IMR-90 (cell line): Measurements from ENCODE around the gene CES2. TPM values are rescaled to one million over a fixed set of nuclear protein-coding genes. Genes with fewer than 3 reads are reported as not detected.
A peak's percentile ranks its signal among the peaks of the same experiment; 100 is the strongest.
"Not testable (repeated sequence)": the region's sequence is repeated elsewhere in the genome, so short reads cannot be mapped to it uniquely, and the experiment has no call there.

Source experiments
- ATAC-seq: fragments of 200-7000 bp; cut with Tn5 transposase; 2 replicates; pipeline ENCODE4 v1.9.1; 2020; ENCODE audit warnings: low read depth, mild to moderate bottlenecking, moderate library complexity
- BruUV-seq: library from RNA; stranded (reverse); fragments of 400-500 nt; replicated peaks from 2 replicates; lab custom pipeline; 2021; lab: Mats Ljungman, UMichigan
- CTCF ChIA-PET: fragments of 300-600 bp; formaldehyde crosslinking; extraction: SDS; loops from one replicate; lab custom pipeline; 2021; ENCODE audit warnings: antibody characterized with exemption; lab: Yijun Ruan, JAX
- POLR2A ChIA-PET: fragments of 300-600 bp; sonication (Branson Sonifier 250); formaldehyde crosslinking; loops from one replicate; lab custom pipeline; 2022; ENCODE audit warnings: antibody characterized with exemption; ENCODE audit not compliant: unreplicated experiment; lab: Charles Lee
- DNase-seq: peaks from one replicate; pipeline ENCODE4 v3.0.0; 2013
- H2AFZ ChIP-seq: replicated peaks from 2 replicates; pipeline ENCODE3; 2013; ENCODE audit warnings: low read length, mild to moderate bottlenecking; ENCODE audit not compliant: poor library complexity
- H2AK5ac ChIP-seq: 2 replicates; pipeline ENCODE4 v1.6.1; 2013; ENCODE audit warnings: low read depth, low read length, inconsistent platforms
- H2AK9ac ChIP-seq: replicated peaks from 2 replicates; pipeline ENCODE3; 2013; ENCODE audit warnings: mild to moderate bottlenecking, low read depth, low read length, moderate library complexity; ENCODE audit not compliant: poor library complexity
- H2BK120ac ChIP-seq: 2 replicates; pipeline ENCODE4 v1.6.1; 2013; ENCODE audit warnings: low read depth, low read length, inconsistent platforms
- H2BK15ac ChIP-seq: 3 replicates; pipeline ENCODE4 v1.6.1; 2013; ENCODE audit warnings: low read depth, low read length, inconsistent platforms
- H2BK20ac ChIP-seq: 2 replicates; pipeline ENCODE4 v1.6.1; 2013; ENCODE audit warnings: low read depth, mild to moderate bottlenecking, inconsistent platforms, low read length, moderate library complexity
- H2BK5ac ChIP-seq: 2 replicates; pipeline ENCODE4 v1.6.1; 2013; ENCODE audit warnings: mild to moderate bottlenecking, low read depth, low read length, inconsistent platforms; ENCODE audit not compliant: poor library complexity, severe bottlenecking
- H3K14ac ChIP-seq: replicated peaks from 2 replicates; pipeline ENCODE4 v1.6.1; 2013; ENCODE audit warnings: low read depth, low read length, inconsistent platforms
- H3K18ac ChIP-seq: 2 replicates; pipeline ENCODE4 v1.6.1; 2013; ENCODE audit warnings: low read depth, low read length, control low read depth
- H3K23ac ChIP-seq: 2 replicates; pipeline ENCODE4 v1.6.1; 2013; ENCODE audit warnings: low read depth, low read length, inconsistent platforms
- H3K27ac ChIP-seq: 2 replicates; pipeline ENCODE4 v1.5.1; 2013; ENCODE audit warnings: mild to moderate bottlenecking, control low read depth, low read length; ENCODE audit not compliant: insufficient read depth
- H3K27me3 ChIP-seq: 2 replicates; pipeline ENCODE4 v1.6.1; 2013; ENCODE audit warnings: low read length; ENCODE audit not compliant: control insufficient read depth, insufficient read depth
- H3K36me3 ChIP-seq: 2 replicates; pipeline ENCODE4 v1.6.1; 2013; ENCODE audit warnings: low read length, mixed read lengths; ENCODE audit not compliant: control insufficient read depth, insufficient read depth
- H3K4ac ChIP-seq: 2 replicates; pipeline ENCODE4 v1.6.1; 2013; ENCODE audit warnings: low read depth, low read length, inconsistent platforms
- H3K4me1 ChIP-seq: 2 replicates; pipeline ENCODE4 v1.6.1; 2013; ENCODE audit warnings: low read length, mixed read lengths; ENCODE audit not compliant: control insufficient read depth, insufficient read depth
- H3K4me2 ChIP-seq: 2 replicates; pipeline ENCODE4 v1.6.1; 2013; ENCODE audit warnings: low read depth, mild to moderate bottlenecking, control low read depth, low read length, moderate library complexity
- H3K4me3 ChIP-seq: 2 replicates; pipeline ENCODE4 v1.5.1; 2013; ENCODE audit warnings: low read depth, mild to moderate bottlenecking, control low read depth, low read length, moderate library complexity; ENCODE audit not compliant: insufficient read depth
- H3K56ac ChIP-seq: 2 replicates; pipeline ENCODE4 v1.6.1; 2013; ENCODE audit warnings: low read length, inconsistent platforms; ENCODE audit not compliant: insufficient read depth; ENCODE audit errors: extremely low read depth
- H3K79me1 ChIP-seq, 2 experiments: 2 replicates each; pipeline ENCODE4 v1.6.1; 2013; ENCODE audit warnings: low read length in 2 of 2, inconsistent platforms in 1 of 2, low read depth in 1 of 2
- H3K9ac ChIP-seq: 2 replicates; pipeline ENCODE4 v1.6.1; 2013; ENCODE audit warnings: low read depth, low read length, control low read depth
- H3K9me1 ChIP-seq: 2 replicates; pipeline ENCODE4 v1.6.1; 2013; ENCODE audit warnings: low read length, inconsistent platforms; ENCODE audit not compliant: insufficient read depth
- H3K9me3 ChIP-seq: 2 replicates; pipeline ENCODE4 v1.6.1; 2013; ENCODE audit warnings: low read length; ENCODE audit not compliant: control insufficient read depth, insufficient read depth
- H4K20me1 ChIP-seq: 2 replicates; pipeline ENCODE4 v1.6.1; 2013; ENCODE audit warnings: low read length, inconsistent platforms; ENCODE audit not compliant: insufficient read depth
- H4K5ac ChIP-seq: 2 replicates; pipeline ENCODE4 v1.6.1; 2013; ENCODE audit warnings: mild to moderate bottlenecking, low read depth, low read length, control low read depth
- H4K8ac ChIP-seq, 2 experiments: 2 replicates each; pipeline ENCODE4 v1.6.1; 2013; ENCODE audit warnings: low read depth in 2 of 2, low read length in 2 of 2, control low read depth in 1 of 2, inconsistent platforms in 1 of 2
- H4K91ac ChIP-seq: 2 replicates; pipeline ENCODE4 v1.6.1; 2013; ENCODE audit warnings: low read depth, low read length, inconsistent platforms; ENCODE audit not compliant: insufficient read depth
- MAFK ChIP-seq: IDR thresholded peaks from 2 replicates; pipeline ENCODE4 v1.6.1; 2012; ENCODE audit warnings: low read depth, low read length, improper control_type of control experiment
- MAZ ChIP-seq: IDR thresholded peaks from 2 replicates; pipeline ENCODE4 v1.6.1; 2012; ENCODE audit warnings: low read depth, mild to moderate bottlenecking, low read length, improper control_type of control experiment, moderate library complexity, borderline replicate concordance
- RCOR1 ChIP-seq: IDR thresholded peaks from 2 replicates; pipeline ENCODE4 v1.6.1; 2012; ENCODE audit warnings: mild to moderate bottlenecking, low read length, improper control_type of control experiment; ENCODE audit not compliant: insufficient replicate concordance
- WGBS, 2 experiments: methylation state at CpG; one replicate each; pipeline versions ENCODE4 v1.1.5 to v1.1.7; 2013; ENCODE audit warnings: missing lambda C conversion rate in 2 of 2; ENCODE audit not compliant: insufficient read length in 1 of 2; ENCODE audit errors: extremely low coverage in 2 of 2; 5-methylcytosine and 5-hydroxymethylcytosine counted together
- dilution Hi-C: fragments of 300-500 bp; cut with HindIII; formaldehyde crosslinking; loops from one replicate; pipeline ENCODE4 v1.14.3; 2018; ENCODE audit warnings: low sequenced_read_pairs; ENCODE audit not compliant: unreplicated experiment
- in situ Hi-C: fragments of 300-500 bp; cut with MboI; formaldehyde crosslinking; loops from 3 replicates; pipeline ENCODE4 v1.14.3; 2019; ENCODE audit warnings: low sequenced_read_pairs, inconsistent platforms, mixed read lengths
- intact Hi-C: fragments of 100-400 bp; cut with micrococcal nuclease; formaldehyde crosslinking; loops from 2 replicates; pipeline ENCODE4 v1.10.0; 2022
- polyA plus RNA-seq, 3 experiments: library from polyadenylated mRNA; depleted of rRNA; stranded (reverse); fragments of >200 nt; gene quantifications; 2 replicates each; pipeline ENCODE4 v1.2.3, GENCODE V29; 2012; ENCODE audit warnings: low replicate concordance in 1 of 3
- total RNA-seq: library from RNA; depleted of rRNA; stranded (reverse); fragments of >200 nt; gene quantifications from 2 replicates; pipeline ENCODE4 v1.2.3, GENCODE V29; 2012

CES2 gene
- total and polyA plus RNA-seq, 2 of the 4 experiments (the other 2 are of a cell fraction): 15.1 to 23.2 TPM

- TF ChIP-seq RCOR1: no peak
- TF ChIP-seq MAFK: no peak
Observed at GRCh38 chr16:66934138-66934838, 1.0 kb upstream of the CES2 start, which contains the start of gene CIAO2B (continued).

GRCh38 chr16:66934839-66935313 lies 440 bp upstream of the CES2 start:
- H3K27ac ChIP-seq: peak overlapping the region; percentile 98
- CTCF ChIA-PET, H2BK20ac ChIP-seq, H3K4me1 ChIP-seq, ATAC-seq, DNase-seq, dilution Hi-C loops, H3K9me3 ChIP-seq, H3K27me3 ChIP-seq, POLR2A ChIA-PET: not testable (repeated sequence)
- in situ Hi-C loops (loop anchor here (5.0 kb wide), 1 partner anchor 38 kb away; no protein-coding TSS in a partner anchor), intact Hi-C loops (loop anchor here (2.0 kb wide), 1 partner anchor 40 kb away; no protein-coding TSS in a partner anchor)
- H2AK5ac ChIP-seq: peak overlapping the region; percentile 98
- peak overlapping the region; percentile 100 for H3K14ac ChIP-seq
- peaks cover 25 to 80% of the 10 kb centered on the region in 2 experiments for H3K79me1 ChIP-seq
- peak overlapping the region; percentile 96 for H2AK9ac ChIP-seq
- H4K91ac ChIP-seq: peak overlapping the region; percentile 81
- H3K4me3 ChIP-seq: peak overlapping the region; percentile 98
- H2BK15ac ChIP-seq: 0 out of 3 replicates have a peak overlapping the region, but pooled peaks have one; percentile 15
- peak overlapping the region; percentile 99 for H3K9ac ChIP-seq
- H3K23ac ChIP-seq: peak overlapping the region; percentile 98
- peak overlapping the region; percentile 97 for H4K5ac ChIP-seq
- 0 out of 2 replicates have a peak, but pooled peaks have one; percentile 6 for TF ChIP-seq MAZ
- H2BK120ac ChIP-seq: peak overlapping the region; percentile 85
- peak overlapping the region; percentile 99 for H2AFZ ChIP-seq
- peak overlapping the region; percentile 99 for H3K4ac ChIP-seq
- 4% methylated on average over 4 of the region's 24 CpGs; no CpG with 5 or more reads in 1 of the 2 experiments for WGBS, 2 experiments
- H3K56ac ChIP-seq: peak overlapping the region; percentile 93
- peaks cover 49% of the 10 kb centered on the region for H4K20me1 ChIP-seq
- BruUV-seq: TSS peak; percentile 76
- peak overlapping the region; percentile 89 for H3K4me2 ChIP-seq
- peak overlapping the region; percentile 91 to 97 for H4K8ac ChIP-seq
- H3K36me3 ChIP-seq: peaks cover 31% of the 10 kb centered on the region
- peaks cover 26% of the 10 kb centered on the region for H3K9me1 ChIP-seq
- peak overlapping the region; percentile 90 for H3K18ac ChIP-seq
- peak overlapping the region; percentile 98 for H2BK5ac ChIP-seq
